Bronchial epithelial cell (primary cell): ENCODE data around the gene ASB15. TPM values are rescaled to one million over a fixed set of nuclear protein-coding genes. Genes with fewer than 3 reads are reported as not detected.
A peak's percentile ranks its signal among the peaks of the same experiment; 100 is the strongest.

Experiments used
- DNase-seq: peaks from one replicate; pipeline ENCODE4 v3.0.0-alpha.2; 2010; ENCODE audit warnings: low read depth
- FAIRE-seq: peaks from 2 replicates; lab custom pipeline; 2011; peaks lifted over from hg19 to GRCh38; lab: Jason Lieb, UNC
- H3K27me3 ChIP-seq: 2 replicates; pipeline ENCODE4 v1.5.1; 2011; ENCODE audit warnings: low read length; ENCODE audit not compliant: control insufficient read depth, insufficient read depth
- H3K36me3 ChIP-seq: 2 replicates; pipeline ENCODE4 v1.5.1; 2011; ENCODE audit warnings: low read length; ENCODE audit not compliant: control insufficient read depth, insufficient read depth
- H3K4me3 ChIP-seq: 2 replicates; pipeline ENCODE4 v1.5.1; 2011; ENCODE audit warnings: mild to moderate bottlenecking, low read depth, low read length, control low read depth
- CTCF ChIP-seq: IDR thresholded peaks from 2 replicates; pipeline ENCODE4 v1.5.1; 2011; ENCODE audit warnings: mild to moderate bottlenecking, moderate library complexity, low read length, control low read depth, inconsistent platforms; ENCODE audit not compliant: insufficient read depth, severe bottlenecking
- total RNA-seq: library from RNA; depleted of rRNA; stranded (reverse); fragments of >200 nt; gene quantifications from 2 replicates; pipeline ENCODE4 v1.2.1, GENCODE V29; 2014

ASB15 gene
- total RNA-seq, 1 donor from 2014 or later, result not detected

GRCh38 chr7:123649964-123650363, 48.3 kb downstream of the ASB15 start:
- no peak for FAIRE-seq
- Histone ChIP-seq H3K27me3 (no peaks in the 10 kb centered on the region), H3K4me3 (no peak overlapping the region), H3K36me3 (no peaks in the 10 kb centered on the region)
- no peak for TF ChIP-seq CTCF
- DNase-seq, result peak; percentile 59

- no peak for FAIRE-seq
- no peak for TF ChIP-seq CTCF
- Histone ChIP-seq H3K4me3 (no peak overlapping the region), H3K36me3 (no peaks in the 10 kb centered on the region), H3K27me3 (no peaks in the 10 kb centered on the region)
- no peak for DNase-seq
These were observed 49.0 kb downstream of the ASB15 start for GRCh38 chr7:123650595-123650994.

- Histone ChIP-seq H3K36me3 (no peaks in the 10 kb centered on the region), H3K27me3 (no peaks in the 10 kb centered on the region), H3K4me3 (no peak overlapping the region)
- FAIRE-seq (no peak), DNase-seq (no peak)
- TF ChIP-seq CTCF, result no peak
These were observed 50.8 kb downstream of the ASB15 start for GRCh38 chr7:123652406-123652805.

GRCh38 chr7:123653162-123653561, 51.5 kb downstream of the ASB15 start:
- DNase-seq (no peak), FAIRE-seq (no peak)
- H3K4me3 ChIP-seq, result no peak overlapping the region
- no peaks in the 10 kb centered on the region for H3K27me3 ChIP-seq
- TF ChIP-seq CTCF, result no peak
- no peaks in the 10 kb centered on the region for H3K36me3 ChIP-seq

- no peaks in the 10 kb centered on the region for H3K36me3 ChIP-seq
- DNase-seq, result no peak
- no peak within 1 kb of the TSS for H3K4me3 ChIP-seq
- no peak for TF ChIP-seq CTCF
- no peaks in the 10 kb centered on the region for H3K27me3 ChIP-seq
- FAIRE-seq, result no peak
These were observed 54.0 kb downstream of the ASB15 start, which contains the start of gene LMOD2 for GRCh38 chr7:123655614-123656013. LMOD2 (plus strand) TSS chr7:123655866; CDS start chr7:123655964, 98 bp downstream.
